ENCODE data around the gene GNAT2.

GNAT2 gene

GRCh38 chr1:109655615-109656519 is 36.5 kb upstream of the GNAT2 start, which contains the start of gene GSTM4:
Gene GSTM4 (plus strand): TSS chr1:109656099. CDS start chr1:109656390, 291 bp downstream.
- TF ChIP-seq, protein P1, sequence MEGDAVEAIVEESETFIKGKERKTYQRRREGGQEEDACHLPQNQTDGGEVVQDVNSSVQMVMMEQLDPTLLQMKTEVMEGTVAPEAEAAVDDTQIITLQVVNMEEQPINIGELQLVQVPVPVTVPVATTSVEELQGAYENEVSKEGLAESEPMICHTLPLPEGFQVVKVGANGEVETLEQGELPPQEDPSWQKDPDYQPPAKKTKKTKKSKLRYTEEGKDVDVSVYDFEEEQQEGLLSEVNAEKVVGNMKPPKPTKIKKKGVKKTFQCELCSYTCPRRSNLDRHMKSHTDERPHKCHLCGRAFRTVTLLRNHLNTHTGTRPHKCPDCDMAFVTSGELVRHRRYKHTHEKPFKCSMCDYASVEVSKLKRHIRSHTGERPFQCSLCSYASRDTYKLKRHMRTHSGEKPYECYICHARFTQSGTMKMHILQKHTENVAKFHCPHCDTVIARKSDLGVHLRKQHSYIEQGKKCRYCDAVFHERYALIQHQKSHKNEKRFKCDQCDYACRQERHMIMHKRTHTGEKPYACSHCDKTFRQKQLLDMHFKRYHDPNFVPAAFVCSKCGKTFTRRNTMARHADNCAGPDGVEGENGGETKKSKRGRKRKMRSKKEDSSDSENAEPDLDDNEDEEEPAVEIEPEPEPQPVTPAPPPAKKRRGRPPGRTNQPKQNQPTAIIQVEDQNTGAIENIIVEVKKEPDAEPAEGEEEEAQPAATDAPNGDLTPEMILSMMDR (IDR thresholded peaks at IDR 0.05; ENCODE audit: low read depth, low read length, missing control alignments), result peak; percentile 29
- peak; percentile 67 for DNase-seq
- Histone ChIP-seq H3K27ac (no peak within 1 kb of the TSS), H3K27me3 (replicated peaks) (no peaks in the 10 kb centered on the region), H3K36me3 (replicated peaks) (no peaks in the 10 kb centered on the region), H3K4me3 (ENCODE audit: low read depth, low read length) (peak within 1 kb of the TSS; percentile 76)
- in situ Hi-C loops (cut with HindIII; ENCODE audit: low pct_ligation_motif_present, low sequenced_read_pairs), result loop anchor here (10.0 kb wide), 1 partner anchor 109 kb away; the partner anchor contains the start of gene EPS8L3

- DNase-seq, result no peak
- no peak overlapping the region for H3K4me3 ChIP-seq (ENCODE audit: low read depth, low read length)
- H3K27me3 ChIP-seq (replicated peaks), result no peaks in the 10 kb centered on the region
- TF ChIP-seq, protein P1 (IDR thresholded peaks at IDR 0.05; ENCODE audit: low read depth, low read length, missing control alignments), result no peak
- in situ Hi-C loops (cut with HindIII; ENCODE audit: low pct_ligation_motif_present, low sequenced_read_pairs), result loop anchor here (10.0 kb wide), 1 partner anchor 110 kb away; the partner anchor contains the start of gene EPS8L3
- no peaks in the 10 kb centered on the region for H3K36me3 ChIP-seq (replicated peaks)
- H3K27ac ChIP-seq, result no peak overlapping the region
Measured at GRCh38 chr1:109654519-109654918, 35.1 kb upstream of the GNAT2 start.

DNA sequence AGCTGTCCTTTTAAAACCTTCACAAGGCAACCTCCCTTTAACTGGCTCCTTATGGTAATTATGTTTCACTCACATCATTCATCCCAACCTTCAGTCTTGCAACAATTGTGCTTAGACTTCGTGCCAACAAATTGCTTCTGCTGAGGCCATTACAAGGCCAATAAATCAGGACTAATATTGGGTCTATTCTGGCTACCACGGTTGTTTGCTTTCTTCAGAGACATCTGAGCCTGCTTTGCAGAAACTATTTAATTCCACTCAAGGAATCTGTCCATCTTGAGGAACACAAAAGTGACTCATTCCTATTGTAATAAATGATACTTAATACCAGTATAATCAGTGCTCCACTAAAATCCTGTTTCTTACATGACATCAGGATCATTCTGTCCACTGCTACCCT is 33.9 kb upstream of the GNAT2 start:
- no peak for DNase-seq
- TF ChIP-seq, protein P1 (IDR thresholded peaks at IDR 0.05; ENCODE audit: low read depth, low read length, missing control alignments), result no peak
- H3K27ac ChIP-seq, result no peak overlapping the region
- H3K4me3 ChIP-seq (ENCODE audit: low read depth, low read length), result no peak overlapping the region
- H3K36me3 ChIP-seq (replicated peaks), result no peaks in the 10 kb centered on the region
- no peaks in the 10 kb centered on the region for H3K27me3 ChIP-seq (replicated peaks)
- in situ Hi-C loops (cut with HindIII; ENCODE audit: low pct_ligation_motif_present, low sequenced_read_pairs), result loop anchor here (10.0 kb wide), 1 partner anchor 111 kb away; the partner anchor contains the start of gene EPS8L3

GRCh38 chr1:109652402-109652801 is 33.0 kb upstream of the GNAT2 start:
- Histone ChIP-seq H3K4me3 (ENCODE audit: low read depth, low read length) (no peak overlapping the region), H3K27me3 (replicated peaks) (no peaks in the 10 kb centered on the region), H3K27ac (no peak overlapping the region), H3K36me3 (replicated peaks) (no peaks in the 10 kb centered on the region)
- TF ChIP-seq, protein P1 (IDR thresholded peaks at IDR 0.05; ENCODE audit: low read depth, low read length, missing control alignments), result no peak
- in situ Hi-C loops (cut with HindIII; ENCODE audit: low pct_ligation_motif_present, low sequenced_read_pairs), result loop anchor here (10.0 kb wide), 1 partner anchor 112 kb away; the partner anchor contains the start of gene EPS8L3
- no peak for DNase-seq

DNA sequence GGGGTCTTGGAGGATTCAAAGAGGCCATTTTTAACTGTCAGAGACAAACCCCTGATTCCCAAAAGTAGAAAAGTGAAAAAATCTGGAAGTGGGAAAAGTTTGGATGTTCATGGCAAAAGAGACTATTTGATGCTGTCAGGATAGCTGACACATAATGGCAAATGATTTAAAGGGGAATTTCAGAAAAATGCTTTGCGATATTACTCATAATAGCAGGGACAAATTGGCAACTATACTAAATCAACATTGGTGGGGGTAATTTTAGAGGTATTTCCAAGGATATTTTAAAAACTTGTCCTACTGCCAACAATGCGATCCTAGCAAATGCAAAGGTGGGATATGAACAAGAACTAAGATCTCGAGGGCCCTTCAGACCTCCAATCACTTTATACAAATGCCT is 31.2 kb upstream of the GNAT2 start:
- no peak overlapping the region for H3K27ac ChIP-seq
- DNase-seq, result no peak
- H3K4me3 ChIP-seq (ENCODE audit: low read depth, low read length), result no peak overlapping the region
- TF ChIP-seq, protein P1 (IDR thresholded peaks at IDR 0.05; ENCODE audit: low read depth, low read length, missing control alignments), result no peak
- no peaks in the 10 kb centered on the region for H3K36me3 ChIP-seq (replicated peaks)
- no peaks in the 10 kb centered on the region for H3K27me3 ChIP-seq (replicated peaks)
- in situ Hi-C loops (cut with HindIII; ENCODE audit: low pct_ligation_motif_present, low sequenced_read_pairs), result loop anchor here (10.0 kb wide), 1 partner anchor 114 kb away; the partner anchor contains the start of gene EPS8L3
